CD8-positive, alpha-beta memory T cell (primary cell): ENCODE results near the gene GNAO1. TPM values are rescaled to one million over a fixed set of nuclear protein-coding genes. Genes with fewer than 3 reads are reported as not detected.

ENCODE experiments used
- CTCF ChIA-PET: fragments of 350-600 bp; sonication (Branson Sonifier 250); formaldehyde crosslinking; loops from one replicate; lab custom pipeline; 2021; ENCODE audit warnings: antibody characterized with exemption; lab: Charles Lee
- POLR2A ChIA-PET: fragments of 350-600 bp; sonication (Branson Sonifier 250); formaldehyde crosslinking; loops from one replicate; lab custom pipeline; 2021; ENCODE audit warnings: antibody characterized with exemption; lab: Charles Lee
- DNase-seq, 5 donors: peaks; one replicate each; pipeline versions ENCODE4 v3.0.0 to v3.0.0-alpha.2; 2020 to 2022; ENCODE audit warnings: mixed read lengths in 1 of 5
- H3K27ac ChIP-seq: one replicate; pipeline ENCODE4 v1.7.0; 2013; ENCODE audit warnings: low read depth, mild to moderate bottlenecking, low read length, moderate library complexity
- H3K27me3 ChIP-seq: 2 replicates; pipeline ENCODE4 v1.7.0; 2013; ENCODE audit warnings: low read length, mild to moderate bottlenecking; ENCODE audit not compliant: insufficient read depth, poor library complexity, severe bottlenecking
- H3K36me3 ChIP-seq: 2 replicates; pipeline ENCODE4 v1.7.0; 2013; ENCODE audit warnings: mild to moderate bottlenecking, low read length, moderate library complexity; ENCODE audit not compliant: insufficient read depth
- H3K4me1 ChIP-seq: 2 replicates; pipeline ENCODE4 v1.7.0; 2013; ENCODE audit warnings: mild to moderate bottlenecking, low read length, moderate library complexity; ENCODE audit not compliant: insufficient read depth
- H3K4me3 ChIP-seq: 2 replicates; pipeline ENCODE4 v1.7.0; 2013; ENCODE audit warnings: mild to moderate bottlenecking, low read length
- H3K9me3 ChIP-seq: 2 replicates; pipeline ENCODE4 v1.7.0; 2013; ENCODE audit warnings: mild to moderate bottlenecking, low read length
- H3K27ac Mint-ChIP-seq, 8 donors: one replicate each; pipeline ENCODE4 v1.8.0; 2020 to 2021; ENCODE audit warnings: mixed read lengths in 8 of 8, mild to moderate bottlenecking in 6 of 8, inconsistent platforms in 3 of 8, moderate library complexity in 3 of 8
- H3K27me3 Mint-ChIP-seq, 2 donors: one replicate each; pipeline ENCODE4 v1.8.0; 2020 to 2021; ENCODE audit warnings: mixed read lengths in 2 of 2, mild to moderate bottlenecking in 1 of 2, moderate library complexity in 1 of 2
- H3K36me3 Mint-ChIP-seq, 3 donors: one replicate each; pipeline ENCODE4 v1.8.0; 2020 to 2021; ENCODE audit warnings: mixed read lengths in 3 of 3, inconsistent platforms in 1 of 3, mild to moderate bottlenecking in 1 of 3
- H3K4me1 Mint-ChIP-seq, 3 donors: one replicate each; pipeline ENCODE4 v1.8.0; 2020 to 2021; ENCODE audit warnings: mixed read lengths in 3 of 3, inconsistent platforms in 1 of 3, mild to moderate bottlenecking in 1 of 3
- H3K4me3 Mint-ChIP-seq, 7 donors: one replicate each; pipeline ENCODE4 v1.8.0; 2020 to 2021; ENCODE audit warnings: mixed read lengths in 7 of 7, mild to moderate bottlenecking in 6 of 7, moderate library complexity in 4 of 7, inconsistent platforms in 2 of 7
- H3K9me3 Mint-ChIP-seq, 5 donors: one replicate each; pipeline ENCODE4 v1.8.0; 2020 to 2022; ENCODE audit warnings: mixed read lengths in 5 of 5, mild to moderate bottlenecking in 3 of 5, moderate library complexity in 2 of 5, inconsistent platforms in 1 of 5
- polyA plus RNA-seq: library from polyadenylated mRNA; unstranded; fragments of 300-500 nt; fragmentation: Illumina TruSeq; gene quantifications from one replicate; pipeline ENCODE4 v1.2.3, GENCODE V29; 2021
- total RNA-seq, 2 experiments: library from RNA; stranded (reverse); gene quantifications; one replicate each; pipeline ENCODE4 v1.2.3, GENCODE V29; 2021

Gene GNAO1
- total and polyA plus RNA-seq, 3 experiments from 2014 or later = 0.86 to 2.5 (median 2.5) TPM

DNA sequence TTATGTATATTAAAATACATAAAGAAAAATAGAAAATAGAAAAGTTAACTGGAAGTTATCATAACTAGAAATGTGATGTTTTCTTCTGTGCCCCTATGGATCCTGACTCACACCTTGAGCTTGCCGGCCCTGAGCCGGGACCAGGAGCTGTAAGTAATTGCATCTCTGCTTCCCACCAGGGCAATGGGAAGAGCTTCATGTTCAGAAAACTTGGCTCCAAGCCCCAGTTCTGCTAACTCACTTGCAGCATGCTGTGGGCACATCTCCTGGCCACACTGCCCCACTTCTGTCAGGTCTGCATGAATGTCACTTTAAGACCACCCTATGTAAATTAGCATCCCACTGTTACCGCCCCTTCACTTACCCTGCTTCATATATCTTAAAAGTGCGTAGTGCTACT lies 37.2 kb downstream of the GNAO1 start:
- H3K4me3 ChIP-seq = no peak overlapping the region
- POLR2A ChIA-PET = no interaction called here
- Mint-ChIP-seq H3K4me3 (no peak overlapping the region), H3K27me3 (no peaks in the 10 kb centered on the region), H3K9me3 (no peaks in the 10 kb centered on the region), H3K27ac (no peak overlapping the region), H3K4me1 (peaks cover 43 to 52% (median 44%) of the 10 kb centered on the region in 3 donors), H3K36me3 (peaks cover 0 to 6% (median 0%) of the 10 kb centered on the region in 3 donors)
- H3K27ac ChIP-seq = no peak overlapping the region
- H3K36me3 ChIP-seq = no peaks in the 10 kb centered on the region
- peaks cover 31% of the 10 kb centered on the region for H3K4me1 ChIP-seq
- no peaks in the 10 kb centered on the region for H3K9me3 ChIP-seq
- no peak for DNase-seq
- no peaks in the 10 kb centered on the region for H3K27me3 ChIP-seq
- CTCF ChIA-PET = interaction anchor here (1.5 kb wide), 1 partner anchor 25 kb away, joined by 5 read pairs; no protein-coding TSS in a partner anchor

DNA sequence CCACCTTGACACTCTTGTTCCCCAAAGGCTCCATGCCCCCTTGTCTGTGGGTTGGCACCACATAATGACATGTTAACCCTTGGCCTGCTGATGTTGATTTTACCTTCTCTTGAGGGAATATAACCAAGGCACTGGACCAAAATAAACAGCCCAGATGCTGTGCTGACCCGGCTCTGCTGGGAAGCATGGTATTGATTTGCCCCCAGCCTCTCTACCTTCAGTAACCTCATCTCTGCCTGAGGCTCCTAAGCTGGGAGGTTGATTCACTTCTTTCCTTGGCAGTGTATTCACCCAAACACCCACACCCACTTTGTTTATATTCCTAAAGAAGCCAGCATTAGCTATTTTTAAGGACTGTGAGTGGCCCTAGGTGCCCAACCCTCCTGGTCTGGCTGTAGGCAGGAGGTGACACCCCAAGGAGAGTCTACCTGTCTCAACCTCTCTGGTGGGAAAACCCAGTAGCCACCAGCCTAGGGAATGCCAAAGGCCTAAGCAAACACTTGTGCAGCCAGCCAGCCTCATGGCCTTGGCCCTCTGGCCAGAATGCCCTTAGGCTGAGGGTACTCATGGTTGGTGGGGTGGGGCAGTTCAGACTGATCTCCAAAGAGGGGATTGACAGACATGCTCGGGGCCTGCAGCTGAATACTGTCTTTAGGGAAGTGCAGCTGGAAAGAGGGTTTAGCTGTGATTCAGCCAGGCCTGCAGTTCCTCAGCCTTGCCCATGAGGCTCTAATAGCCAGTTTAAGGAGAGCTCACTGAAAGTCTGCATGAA lies 42.7 kb downstream of the GNAO1 start:
- peak overlapping the region in 1 of 8 donors; percentile 41 for H3K27ac Mint-ChIP-seq
- Histone ChIP-seq H3K4me3 (no peak overlapping the region), H3K4me1 (no peaks in the 10 kb centered on the region), H3K27me3 (no peaks in the 10 kb centered on the region), H3K27ac (no peak overlapping the region), H3K9me3 (no peaks in the 10 kb centered on the region), H3K36me3 (no peaks in the 10 kb centered on the region)
- CTCF ChIA-PET = no interaction called here
- H3K27me3 Mint-ChIP-seq = peaks cover 0 to 2% of the 10 kb centered on the region in 2 donors
- POLR2A ChIA-PET = no interaction called here
- no peaks in the 10 kb centered on the region for H3K9me3 Mint-ChIP-seq
- no peak for DNase-seq
- peaks cover 0 to 11% (median 4%) of the 10 kb centered on the region in 3 donors for H3K4me1 Mint-ChIP-seq
- H3K4me3 Mint-ChIP-seq = no peak overlapping the region
- H3K36me3 Mint-ChIP-seq = peaks cover 0 to 8% (median 6%) of the 10 kb centered on the region in 3 donors

DNA sequence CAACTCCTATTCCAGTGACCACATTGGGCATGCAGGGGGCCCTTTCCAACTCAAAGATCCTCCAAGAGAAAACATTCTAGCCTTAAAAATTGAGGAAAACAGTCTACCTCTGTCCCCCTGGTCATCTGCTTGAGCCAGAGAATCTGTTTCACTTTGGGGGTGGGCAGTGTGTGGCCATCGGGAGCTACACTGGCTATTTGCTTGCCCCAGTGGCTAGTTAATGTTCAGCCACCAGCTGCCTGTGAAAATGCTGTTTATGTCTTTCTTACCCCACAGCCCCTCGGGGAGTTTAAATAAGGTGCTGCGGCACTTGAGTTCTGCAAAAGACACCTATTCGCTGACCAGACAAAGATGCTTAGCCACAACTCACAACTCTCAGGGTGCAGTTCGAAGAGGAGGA lies 43.4 kb downstream of the GNAO1 start:
- no peaks in the 10 kb centered on the region for H3K27me3 ChIP-seq
- CTCF ChIA-PET = interaction anchor here (1.3 kb wide), 1 partner anchor 84 kb away, joined by 3 read pairs; no protein-coding TSS in a partner anchor

DNA sequence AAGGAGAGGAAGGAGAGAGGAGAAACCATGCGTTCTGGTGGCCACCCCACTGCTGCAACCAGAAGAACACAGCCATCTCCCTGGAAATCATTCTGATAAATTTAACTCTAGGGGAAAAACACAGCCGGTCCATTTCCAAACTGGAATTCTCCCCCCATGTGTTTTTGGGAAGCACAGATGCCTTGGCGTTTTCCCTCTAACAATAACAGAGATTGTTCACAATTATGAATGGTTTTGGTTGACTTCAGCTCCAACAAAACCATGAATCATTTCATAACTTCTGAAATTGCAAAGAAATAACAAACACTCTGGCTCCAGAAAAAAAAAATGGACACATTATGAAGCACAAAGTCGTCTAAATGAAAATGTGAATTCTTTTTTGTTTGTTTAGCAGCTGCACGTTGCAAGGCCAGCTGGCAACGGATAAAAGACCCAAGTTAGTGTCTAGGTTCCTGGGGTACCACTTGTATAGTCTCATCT lies 46.2 kb downstream of the GNAO1 start:
- no peaks in the 10 kb centered on the region for H3K9me3 ChIP-seq
- H3K4me1 Mint-ChIP-seq = peaks cover 0 to 8% (median 3%) of the 10 kb centered on the region in 3 donors
- no peak overlapping the region for H3K27ac ChIP-seq
- H3K4me1 ChIP-seq = no peaks in the 10 kb centered on the region
- no peaks in the 10 kb centered on the region for H3K9me3 Mint-ChIP-seq
- no peak overlapping the region for H3K4me3 Mint-ChIP-seq
- no peaks in the 10 kb centered on the region for H3K36me3 ChIP-seq
- no peak for DNase-seq
- POLR2A ChIA-PET = no interaction called here
- H3K27me3 ChIP-seq = no peaks in the 10 kb centered on the region
- H3K27ac Mint-ChIP-seq = peak overlapping the region in 1 of 8 donors; percentile 91
- peaks cover 0 to 8% (median 2%) of the 10 kb centered on the region in 3 donors for H3K36me3 Mint-ChIP-seq
- H3K4me3 ChIP-seq = no peak overlapping the region
- H3K27me3 Mint-ChIP-seq = peaks cover 0 to 2% of the 10 kb centered on the region in 2 donors
- CTCF ChIA-PET = no interaction called here

More for the DNA sequence above, 43.4 kb downstream of the GNAO1 start:
- Mint-ChIP-seq H3K4me1 (peaks cover 0 to 11% (median 4%) of the 10 kb centered on the region in 3 donors), H3K36me3 (peaks cover 0 to 8% (median 6%) of the 10 kb centered on the region in 3 donors), H3K9me3 (no peaks in the 10 kb centered on the region), H3K4me3 (no peak overlapping the region), H3K27ac (peak overlapping the region in 1 of 8 donors; percentile 68), H3K27me3 (peaks cover 0 to 2% of the 10 kb centered on the region in 2 donors)
- Histone ChIP-seq H3K4me1 (no peaks in the 10 kb centered on the region), H3K36me3 (no peaks in the 10 kb centered on the region), H3K27ac (no peak overlapping the region), H3K9me3 (no peaks in the 10 kb centered on the region), H3K4me3 (no peak overlapping the region)
- DNase-seq = no peak
- POLR2A ChIA-PET = no interaction called here

DNA sequence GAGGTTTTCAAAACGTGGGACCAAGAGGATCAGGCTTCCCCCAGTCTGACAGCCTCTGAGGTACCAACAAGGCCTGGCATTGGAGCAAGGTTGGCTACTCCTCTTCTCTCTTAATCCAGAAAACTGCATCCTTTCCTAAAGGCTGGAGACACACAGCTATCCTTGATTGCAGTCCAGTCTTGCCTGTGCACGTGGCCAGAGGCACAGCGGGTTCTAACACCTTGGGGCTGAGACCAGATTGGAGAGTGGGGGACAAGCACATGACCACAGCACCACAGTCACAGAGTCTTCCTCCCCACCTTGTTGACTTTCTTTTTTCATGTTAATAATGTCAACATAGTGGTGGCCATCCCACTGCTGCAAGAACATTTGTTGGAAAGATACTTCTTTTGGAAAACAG lies 46.9 kb downstream of the GNAO1 start:
- Mint-ChIP-seq H3K9me3 (no peaks in the 10 kb centered on the region), H3K4me3 (no peak overlapping the region), H3K27me3 (peaks cover 0 to 2% of the 10 kb centered on the region in 2 donors), H3K4me1 (peaks cover 0 to 11% (median 1%) of the 10 kb centered on the region in 3 donors), H3K36me3 (peaks cover 0 to 8% (median 2%) of the 10 kb centered on the region in 3 donors), H3K27ac (peak overlapping the region in 1 of 8 donors; percentile 35)
- no peak for DNase-seq
- H3K27ac ChIP-seq = no peak overlapping the region
- H3K9me3 ChIP-seq = no peaks in the 10 kb centered on the region
- H3K27me3 ChIP-seq = no peaks in the 10 kb centered on the region
- H3K4me1 ChIP-seq = no peaks in the 10 kb centered on the region
- POLR2A ChIA-PET = no interaction called here
- CTCF ChIA-PET = no interaction called here
- H3K36me3 ChIP-seq = no peaks in the 10 kb centered on the region
- no peak overlapping the region for H3K4me3 ChIP-seq

DNA sequence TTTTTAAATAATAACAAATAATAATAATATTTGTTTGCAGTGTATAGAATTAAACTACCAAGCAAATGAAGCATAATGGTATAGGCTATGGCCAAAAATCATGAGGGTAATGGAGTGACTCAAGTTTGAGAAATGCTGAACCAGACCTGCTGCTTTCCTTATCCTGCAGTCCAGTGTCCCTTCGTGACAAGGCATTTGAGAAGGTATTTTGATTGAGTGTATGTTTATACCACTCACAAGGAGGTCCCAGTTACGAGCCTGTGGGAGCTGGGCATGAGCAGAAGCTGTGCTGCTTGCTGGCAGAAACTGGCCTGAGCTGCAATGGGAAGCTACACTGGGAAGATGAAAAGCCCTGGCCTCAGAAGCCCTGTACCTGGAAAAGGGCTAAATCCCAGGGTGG lies 50.3 kb downstream of the GNAO1 start:
- Histone ChIP-seq H3K27ac (no peak overlapping the region), H3K36me3 (no peaks in the 10 kb centered on the region), H3K27me3 (no peaks in the 10 kb centered on the region), H3K4me3 (no peak overlapping the region), H3K9me3 (no peaks in the 10 kb centered on the region), H3K4me1 (no peaks in the 10 kb centered on the region)
- DNase-seq = no peak
- Mint-ChIP-seq H3K4me3 (no peak overlapping the region), H3K4me1 (peaks cover 0 to 11% (median 0%) of the 10 kb centered on the region in 3 donors), H3K36me3 (peaks cover 0 to 5% (median 4%) of the 10 kb centered on the region in 3 donors), H3K9me3 (no peaks in the 10 kb centered on the region), H3K27ac (peak overlapping the region in 4 of 8 donors; percentile 43 to 71 (median 52)), H3K27me3 (peaks cover 0 to 2% of the 10 kb centered on the region in 2 donors)
- POLR2A ChIA-PET = no interaction called here
- CTCF ChIA-PET = no interaction called here

DNA sequence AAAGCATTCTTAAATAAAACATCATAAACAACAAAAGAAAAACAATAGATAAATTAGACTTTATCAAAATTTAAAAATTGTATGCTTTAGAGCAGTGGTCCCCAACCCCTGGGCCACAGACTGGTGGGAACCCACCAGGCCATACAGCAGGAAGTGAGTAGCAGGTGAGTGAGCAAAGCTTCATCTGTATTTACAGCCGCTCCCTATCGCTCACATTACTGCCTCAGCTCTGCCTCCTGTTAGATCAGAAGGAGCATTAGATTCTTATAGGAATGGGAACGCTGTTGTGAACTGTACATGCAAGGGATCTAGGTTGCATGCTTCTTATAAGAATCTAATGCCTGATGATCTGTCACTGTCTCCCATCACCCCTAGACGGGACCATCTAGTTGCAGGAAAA lies 51.5 kb downstream of the GNAO1 start:
- POLR2A ChIA-PET = no interaction called here
- H3K9me3 Mint-ChIP-seq = no peaks in the 10 kb centered on the region

DNA sequence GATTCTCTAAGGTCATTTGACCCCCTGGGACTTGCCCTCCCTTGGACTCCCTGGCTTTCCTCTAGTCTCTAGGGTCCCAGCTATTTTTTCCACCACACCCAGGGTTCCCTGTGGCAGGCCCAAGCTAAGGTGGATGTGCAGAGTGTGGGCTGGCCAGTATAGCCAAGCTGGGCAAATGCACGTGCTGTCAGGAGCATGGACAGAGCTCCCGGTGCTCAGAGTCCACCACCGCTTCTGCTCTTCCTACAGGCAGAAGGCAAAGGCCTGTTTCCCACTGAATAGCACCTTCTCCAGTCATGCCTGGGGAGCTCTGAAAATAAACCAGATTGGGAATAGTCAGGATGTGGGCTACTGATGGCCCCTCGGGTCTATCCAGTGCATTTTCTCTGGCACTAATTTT lies 53.3 kb downstream of the GNAO1 start:
- H3K4me1 Mint-ChIP-seq = peaks cover 0 to 11% (median 0%) of the 10 kb centered on the region in 3 donors
- Histone ChIP-seq H3K36me3 (no peaks in the 10 kb centered on the region), H3K27me3 (no peaks in the 10 kb centered on the region), H3K27ac (no peak overlapping the region), H3K9me3 (no peaks in the 10 kb centered on the region), H3K4me1 (no peaks in the 10 kb centered on the region), H3K4me3 (no peak overlapping the region)
- H3K27me3 Mint-ChIP-seq = no peaks in the 10 kb centered on the region
- ChIA-PET CTCF (no interaction called here), POLR2A (no interaction called here)
- DNase-seq = no peak
- no peak overlapping the region for H3K27ac Mint-ChIP-seq
- H3K9me3 Mint-ChIP-seq = no peaks in the 10 kb centered on the region
- H3K4me3 Mint-ChIP-seq = no peak overlapping the region
- peaks cover 0 to 10% (median 8%) of the 10 kb centered on the region in 3 donors for H3K36me3 Mint-ChIP-seq

More for the DNA sequence above, 51.5 kb downstream of the GNAO1 start:
- CTCF ChIA-PET = no interaction called here
- H3K4me3 Mint-ChIP-seq = no peak overlapping the region
- H3K36me3 ChIP-seq = no peaks in the 10 kb centered on the region
- no peak overlapping the region for H3K4me3 ChIP-seq
- H3K4me1 Mint-ChIP-seq = peaks cover 0 to 11% (median 0%) of the 10 kb centered on the region in 3 donors
- H3K27me3 ChIP-seq = no peaks in the 10 kb centered on the region
- no peak overlapping the region for H3K27ac ChIP-seq
- no peaks in the 10 kb centered on the region for H3K9me3 ChIP-seq
- DNase-seq = no peak
- peaks cover 0 to 2% of the 10 kb centered on the region in 2 donors for H3K27me3 Mint-ChIP-seq
- H3K36me3 Mint-ChIP-seq = peaks cover 0 to 4% (median 0%) of the 10 kb centered on the region in 3 donors
- no peak overlapping the region for H3K27ac Mint-ChIP-seq
- no peaks in the 10 kb centered on the region for H3K4me1 ChIP-seq
